Lower leg skin (tissue), 4 donors: ENCODE measurements around the gene NOD1. TPM values are rescaled to one million over a fixed set of nuclear protein-coding genes. Genes with fewer than 3 reads are reported as not detected.

ENCODE experiments used
- DNase-seq, 2 donors: peaks; one replicate each; pipeline ENCODE4 v3.0.0-alpha.2; 2019; ENCODE audit warnings: low spot score in 2 of 2
- H3K4me3 ChIP-seq: fragments of 200-600 bp; sonication (generic); 2 replicates; pipeline ENCODE4 v1.5.1; 2017; ENCODE audit warnings: mild to moderate bottlenecking, low read depth; ENCODE audit not compliant: poor library complexity, severe bottlenecking
- CTCF ChIP-seq, 3 donors: fragments of 450-650 bp; IDR thresholded peaks; one replicate each; pipeline ENCODE4 v1.5.1; 2016; ENCODE audit warnings: antibody characterized with exemption in 3 of 3, mild to moderate bottlenecking in 3 of 3, moderate library complexity in 2 of 3
- POLR2A ChIP-seq, 2 donors: fragments of 450-650 bp; IDR thresholded peaks; one replicate each; pipeline ENCODE4 v1.6.1; 2016 to 2017; ENCODE audit warnings: antibody characterized with exemption in 2 of 2, mild to moderate bottlenecking in 1 of 2, moderate library complexity in 1 of 2
- whole genome bisulfite sequencing, 2 donors: methylation state at CpG; one replicate each; pipeline ENCODE4 v1.1.5; 2018; 5-methylcytosine and 5-hydroxymethylcytosine counted together
- intact Hi-C: fragments of 100-400 bp; cut with DNase I; formaldehyde crosslinking; loops from one replicate; pipeline ENCODE4 v1.15.0; 2023; ENCODE audit warnings: low total_unique reads
- total RNA-seq, 4 donors: library from RNA; depleted of rRNA; stranded (reverse); fragments of >200 nt; gene quantifications; one replicate each; pipeline ENCODE4 v1.1.0, GENCODE V29; 2016

Gene NOD1
- total RNA-seq, 4 donors from 2014 or later = 5.1 to 14.5 (median 10.9) TPM

GRCh38 chr7:30476459-30477145 lies 2.0 kb downstream of the NOD1 start:
- no peak for DNase-seq
- TF ChIP-seq CTCF (IDR thresholded peaks at IDR 0.05) = no peak
- TF ChIP-seq POLR2A (IDR thresholded peaks at IDR 0.05) = no peak
- no peak overlapping the region for H3K4me3 ChIP-seq
- intact Hi-C loops = no loop called here
- WGBS, 2 donors = 72 to 75% methylated on average over 10 of the region's 10 CpGs

DNA sequence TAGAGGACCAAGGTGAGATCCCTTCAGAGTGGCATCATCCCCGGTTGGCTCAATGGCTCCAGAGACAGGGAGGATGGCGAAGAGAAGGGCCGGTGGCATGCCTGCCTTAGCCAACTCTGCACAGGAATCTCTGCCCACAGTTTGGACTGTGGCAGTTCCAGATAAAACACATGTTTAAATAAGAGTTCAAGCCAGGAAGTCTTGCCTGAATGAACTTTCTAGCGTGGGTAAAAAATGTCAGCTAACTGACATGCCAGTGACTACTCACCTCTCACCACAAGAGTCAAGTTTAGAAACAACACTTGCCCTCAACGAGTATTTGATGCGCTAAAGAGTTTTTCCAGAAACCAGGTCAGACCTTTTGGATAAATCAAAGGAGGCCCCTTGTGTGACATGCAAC lies 3.0 kb downstream of the NOD1 start:
- 66 to 72% methylated on average over 6 of the region's 6 CpGs for WGBS, 2 donors
- intact Hi-C loops = no loop called here
- TF ChIP-seq CTCF (IDR thresholded peaks at IDR 0.05) (no peak), POLR2A (IDR thresholded peaks at IDR 0.05) (no peak)
- H3K4me3 ChIP-seq = no peak overlapping the region
- DNase-seq = no peak

DNA sequence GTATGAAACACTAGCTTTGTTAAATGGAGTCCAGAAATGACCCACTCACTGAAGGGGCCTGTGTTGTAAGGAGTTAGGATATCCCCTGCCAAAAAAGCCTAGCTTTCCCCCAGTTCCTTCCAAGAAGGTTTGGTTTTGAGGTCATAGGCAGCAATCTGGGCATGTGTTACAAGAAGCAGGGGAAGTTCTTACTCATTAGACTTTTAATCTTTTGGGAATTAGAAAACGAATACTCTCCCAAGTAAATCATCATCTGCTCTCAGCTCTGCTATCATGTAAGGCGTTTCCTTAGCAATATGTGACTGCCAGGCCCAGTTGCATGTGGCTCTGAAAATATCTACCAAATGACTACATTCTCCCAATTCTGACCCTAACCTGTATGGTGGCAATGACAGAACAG lies 3.7 kb downstream of the NOD1 start:
- TF ChIP-seq POLR2A (IDR thresholded peaks at IDR 0.05) = no peak
- TF ChIP-seq CTCF (IDR thresholded peaks at IDR 0.05) = no peak
- no peak overlapping the region for H3K4me3 ChIP-seq
- intact Hi-C loops = no loop called here
- WGBS, 2 donors = 47 to 49% methylated on average over 2 of the region's 2 CpGs
- peak in 1 of 2 donors; percentile 26 for DNase-seq

DNA sequence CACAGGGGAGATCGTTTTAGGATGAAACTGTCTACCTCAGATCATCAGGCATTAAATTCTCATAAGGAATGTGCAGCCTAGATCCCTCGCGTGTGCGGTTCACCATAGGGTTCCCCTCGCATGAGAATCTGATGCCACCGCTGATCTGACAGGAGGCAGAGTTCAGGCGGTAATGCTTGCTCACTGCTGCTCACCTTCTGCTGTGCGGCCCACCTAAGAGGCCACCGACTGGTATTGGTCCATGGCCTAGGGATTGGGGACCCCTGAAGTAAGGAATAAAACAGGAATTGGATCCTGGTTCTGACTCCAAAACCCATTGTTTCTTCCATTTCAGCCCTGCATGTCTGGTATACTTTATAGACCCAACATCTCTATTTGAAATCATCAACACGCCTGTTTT lies 4.1 kb downstream of the NOD1 start:
- peak in 1 of 2 donors; percentile 6 for DNase-seq
- no peak overlapping the region for H3K4me3 ChIP-seq
- TF ChIP-seq POLR2A (IDR thresholded peaks at IDR 0.05) (no peak), CTCF (IDR thresholded peaks at IDR 0.05) (no peak)
- intact Hi-C loops = no loop called here
- WGBS, 2 donors = 93 to 94% methylated on average over 10 of the region's 10 CpGs

GRCh38 chr7:30473903-30474302 lies 4.7 kb downstream of the NOD1 start:
- intact Hi-C loops = no loop called here
- no peak for TF ChIP-seq POLR2A (IDR thresholded peaks at IDR 0.05)
- TF ChIP-seq CTCF (IDR thresholded peaks at IDR 0.05) = no peak

More at GRCh38 chr7:30473903-30474302, 4.7 kb downstream of the NOD1 start:
- no peak for DNase-seq
- H3K4me3 ChIP-seq = no peak overlapping the region
- 94% methylated on average over 1 of the region's 1 CpG for WGBS, 2 donors
